Measurements from ENCODE around the gene SLC9A3.

SLC9A3 gene

GRCh38 chr5:530001-530955 is 6.0 kb upstream of the SLC9A3 start:
- no peaks in the 10 kb centered on the region for H3K9me3 ChIP-seq (ENCODE audit: insufficient read depth, low read depth, low read length)
- H3K27me3 ChIP-seq (ENCODE audit: insufficient read depth, low read length) = peaks cover 59% of the 10 kb centered on the region
- no peak overlapping the region for H3K9ac ChIP-seq (ENCODE audit: low read depth, low read length)
- no peak overlapping the region for H3K27ac ChIP-seq (ENCODE audit: low read depth, low read length)
- H3K36me3 ChIP-seq (ENCODE audit: insufficient read depth, low read length) = no peaks in the 10 kb centered on the region
- H3K4me3 ChIP-seq (ENCODE audit: low read length) = no peak overlapping the region
- WGBS = 85% methylated on average over 24 of the region's 24 CpGs
- 0 out of 2 replicates have a peak, but pooled peaks cover 5% of the 10 kb centered on the region for H3K4me1 ChIP-seq (ENCODE audit: insufficient read depth, low read length)

DNA sequence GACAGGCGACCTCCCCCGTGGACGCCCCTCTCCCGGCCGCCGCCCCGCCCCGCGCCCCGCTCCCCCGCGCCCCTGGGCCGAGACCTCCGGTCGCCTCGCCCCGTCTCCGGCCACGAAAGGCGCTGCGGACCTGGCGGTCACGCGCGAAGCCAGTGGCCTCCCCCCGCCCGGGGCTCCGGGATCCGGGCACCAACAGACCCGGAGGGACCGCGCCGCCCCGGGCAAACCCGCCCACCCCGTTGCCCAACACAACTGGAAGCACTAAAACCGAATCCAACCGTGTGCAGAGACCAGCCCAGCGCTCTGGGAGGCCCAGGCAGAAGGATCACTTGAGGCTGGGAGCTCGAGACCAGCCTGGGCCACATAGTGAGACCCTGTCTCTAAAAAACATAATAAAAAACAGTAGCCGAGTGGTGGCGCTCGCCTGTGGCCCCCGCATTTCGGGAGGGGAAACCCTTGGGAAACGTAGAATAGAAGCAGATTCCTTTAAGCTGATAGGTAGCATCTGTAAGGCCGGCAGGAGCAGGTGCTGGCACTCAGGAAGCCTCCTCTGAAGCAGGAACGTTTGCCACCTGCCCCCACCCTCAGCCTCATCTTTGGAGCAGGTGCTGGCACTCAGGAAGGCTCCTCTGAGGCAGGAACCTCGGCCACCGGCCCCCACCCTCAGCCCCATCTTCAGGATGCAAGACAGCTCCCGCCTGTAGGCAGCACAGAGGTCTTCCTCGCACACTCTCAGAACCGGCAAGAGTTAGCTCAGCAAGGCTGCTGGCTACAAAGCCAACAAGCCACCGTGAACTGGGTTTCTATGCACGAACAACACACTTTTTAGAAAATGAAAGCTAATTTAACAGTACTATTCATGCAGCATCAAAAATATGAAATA is 4.6 kb upstream of the SLC9A3 start:
- Histone ChIP-seq H3K4me1 (ENCODE audit: insufficient read depth, low read length) (0 out of 2 replicates have a peak, but pooled peaks cover 5% of the 10 kb centered on the region), H3K9ac (ENCODE audit: low read depth, low read length) (no peak overlapping the region), H3K27me3 (ENCODE audit: insufficient read depth, low read length) (peaks cover 73% of the 10 kb centered on the region), H3K4me3 (ENCODE audit: low read length) (no peak overlapping the region), H3K36me3 (ENCODE audit: insufficient read depth, low read length) (no peaks in the 10 kb centered on the region), H3K27ac (ENCODE audit: low read depth, low read length) (no peak overlapping the region), H3K9me3 (ENCODE audit: insufficient read depth, low read depth, low read length) (no peaks in the 10 kb centered on the region)
- WGBS = 23% methylated on average over 55 of the region's 55 CpGs

- Histone ChIP-seq H3K9ac (ENCODE audit: low read depth, low read length) (no peak overlapping the region), H3K27ac (ENCODE audit: low read depth, low read length) (no peak overlapping the region), H3K4me1 (ENCODE audit: insufficient read depth, low read length) (peaks cover 3% of the 10 kb centered on the region), H3K9me3 (ENCODE audit: insufficient read depth, low read depth, low read length) (no peaks in the 10 kb centered on the region), H3K36me3 (ENCODE audit: insufficient read depth, low read length) (no peaks in the 10 kb centered on the region), H3K27me3 (ENCODE audit: insufficient read depth, low read length) (peaks cover 82% of the 10 kb centered on the region), H3K4me3 (ENCODE audit: low read length) (0 out of 2 replicates have a peak overlapping the region, but pooled peaks have one; percentile 14)
- 34% methylated on average over 65 of the region's 66 CpGs for WGBS
These were observed 3.7 kb upstream of the SLC9A3 start for GRCh38 chr5:527646-528628.

- Histone ChIP-seq H3K9me3 (ENCODE audit: insufficient read depth, low read depth, low read length) (no peaks in the 10 kb centered on the region), H3K27ac (ENCODE audit: low read depth, low read length) (no peak overlapping the region), H3K27me3 (ENCODE audit: insufficient read depth, low read length) (peaks cover 96% of the 10 kb centered on the region), H3K9ac (ENCODE audit: low read depth, low read length) (no peak overlapping the region), H3K36me3 (ENCODE audit: insufficient read depth, low read length) (no peaks in the 10 kb centered on the region), H3K4me1 (ENCODE audit: insufficient read depth, low read length) (peaks cover 6% of the 10 kb centered on the region), H3K4me3 (ENCODE audit: low read length) (no peak overlapping the region)
- WGBS = 93% methylated on average over 14 of the region's 14 CpGs
These were observed 2.3 kb upstream of the SLC9A3 start for GRCh38 chr5:526456-527088.

DNA sequence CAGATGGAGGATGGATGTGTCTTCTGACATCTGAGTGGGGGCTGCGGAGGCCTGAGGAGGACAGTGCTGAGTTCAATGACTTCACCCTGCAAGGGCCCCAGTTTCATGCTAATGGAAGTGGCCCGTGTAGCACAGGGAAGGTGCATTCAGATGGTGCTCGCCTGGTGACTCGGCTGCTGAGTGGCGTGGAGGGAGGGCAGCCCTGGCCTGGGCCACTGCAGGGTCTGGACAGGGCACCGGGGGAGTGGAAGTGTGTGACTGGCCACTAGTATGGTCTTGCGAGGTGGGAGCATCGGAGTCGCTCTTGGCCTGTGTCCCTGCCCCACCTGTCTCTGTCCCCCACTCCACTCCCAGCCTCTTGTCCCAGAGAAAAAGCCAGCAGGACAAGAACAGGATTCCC is 1.7 kb upstream of the SLC9A3 start:
- no peaks in the 10 kb centered on the region for H3K9me3 ChIP-seq (ENCODE audit: insufficient read depth, low read depth, low read length)
- H3K27me3 ChIP-seq (ENCODE audit: insufficient read depth, low read length) = peaks cover 98% of the 10 kb centered on the region
- no peaks in the 10 kb centered on the region for H3K36me3 ChIP-seq (ENCODE audit: insufficient read depth, low read length)
- H3K9ac ChIP-seq (ENCODE audit: low read depth, low read length) = no peak overlapping the region
- H3K4me3 ChIP-seq (ENCODE audit: low read length) = no peak overlapping the region
- H3K27ac ChIP-seq (ENCODE audit: low read depth, low read length) = no peak overlapping the region
- peaks cover 6% of the 10 kb centered on the region for H3K4me1 ChIP-seq (ENCODE audit: insufficient read depth, low read length)
- WGBS = 68% methylated on average over 9 of the region's 9 CpGs

DNA sequence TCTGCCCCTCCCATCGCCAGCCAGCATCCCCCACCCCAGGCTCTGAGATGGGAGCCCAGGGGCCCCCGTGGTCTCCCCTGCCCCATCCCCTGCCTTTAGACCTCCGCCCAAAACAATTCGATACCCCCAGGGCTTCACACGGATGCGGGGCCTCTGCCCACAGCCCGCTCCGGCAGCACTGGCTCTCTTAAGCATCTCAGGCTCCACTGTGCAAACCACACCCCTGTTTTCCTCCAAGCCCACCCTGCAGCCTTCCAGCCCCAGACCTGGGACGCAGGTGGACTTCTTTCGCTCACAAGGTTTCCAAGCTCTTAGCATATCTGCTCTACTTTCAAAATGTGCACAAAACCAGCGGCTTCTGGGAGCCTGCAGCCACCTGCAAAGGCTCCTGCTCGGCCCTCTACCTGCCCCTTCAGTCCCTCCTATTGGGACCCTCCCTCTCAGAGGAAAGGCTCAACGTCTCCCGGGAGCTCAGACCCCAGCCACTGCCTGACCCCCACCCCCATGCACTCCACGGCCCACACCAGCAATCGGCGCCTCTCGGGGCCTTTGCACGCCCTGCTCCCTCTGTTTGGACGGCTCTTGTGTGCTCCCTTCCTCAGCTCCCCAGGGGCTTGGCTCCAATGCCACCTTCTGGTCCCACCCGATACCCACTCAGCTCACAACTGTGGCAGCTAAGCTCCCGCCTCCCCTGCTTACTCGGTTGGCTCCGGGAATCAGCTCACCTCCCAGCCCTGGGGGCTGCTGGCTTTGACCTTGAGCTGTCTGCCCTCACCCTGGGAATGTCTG is 918 bp upstream of the SLC9A3 start:
- Histone ChIP-seq H3K27me3 (ENCODE audit: insufficient read depth, low read length) (peaks cover 90% of the 10 kb centered on the region), H3K4me3 (ENCODE audit: low read length) (no peak overlapping the region), H3K9ac (ENCODE audit: low read depth, low read length) (no peak overlapping the region), H3K9me3 (ENCODE audit: insufficient read depth, low read depth, low read length) (no peaks in the 10 kb centered on the region), H3K36me3 (ENCODE audit: insufficient read depth, low read length) (no peaks in the 10 kb centered on the region), H3K27ac (ENCODE audit: low read depth, low read length) (no peak overlapping the region), H3K4me1 (ENCODE audit: insufficient read depth, low read length) (peaks cover 6% of the 10 kb centered on the region)
- WGBS = 59% methylated on average over 24 of the region's 24 CpGs

DNA sequence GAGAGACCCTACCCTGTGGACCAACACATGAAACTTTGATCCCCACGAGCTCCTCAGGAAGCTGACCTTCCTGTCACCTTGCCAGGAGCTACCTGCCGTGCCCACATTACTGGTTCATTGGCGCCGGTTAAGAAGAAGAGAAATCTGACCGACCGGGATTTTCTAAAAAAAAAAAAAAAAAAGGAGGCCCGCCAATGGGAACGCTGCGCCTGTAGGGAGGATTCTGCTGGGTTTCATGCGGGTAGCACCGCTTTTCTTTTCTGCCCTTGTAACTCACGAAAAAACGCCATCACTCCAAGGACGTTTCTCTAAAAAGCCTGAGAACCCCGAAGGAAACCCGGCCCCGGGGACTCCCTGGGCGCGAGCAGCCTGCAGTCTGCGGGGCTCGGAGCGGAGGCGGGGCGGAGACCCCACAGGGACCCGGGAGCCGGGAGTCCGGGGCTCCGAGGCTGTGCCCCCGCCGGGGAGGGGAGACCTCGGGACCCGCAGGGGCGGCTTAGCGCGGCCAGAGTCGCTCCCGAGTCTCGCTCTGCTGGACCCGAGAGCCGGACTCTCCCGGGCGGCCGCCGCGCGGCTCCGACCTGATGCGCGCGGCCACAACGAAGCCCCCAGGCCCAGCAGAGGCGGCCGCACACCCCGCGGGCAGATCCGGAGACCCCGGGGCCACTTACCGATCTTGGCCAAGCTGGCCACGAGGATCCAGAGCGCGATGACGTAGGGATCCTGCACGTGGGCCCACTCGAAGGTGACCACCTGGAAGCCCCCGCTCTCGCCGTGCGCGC is 617 bp downstream of the SLC9A3 start:
- peaks cover 75% of the 10 kb centered on the region for H3K27me3 ChIP-seq (ENCODE audit: insufficient read depth, low read length)
- H3K4me3 ChIP-seq (ENCODE audit: low read length) = peak overlapping the region; percentile 43
- H3K9me3 ChIP-seq (ENCODE audit: insufficient read depth, low read depth, low read length) = no peaks in the 10 kb centered on the region
- H3K27ac ChIP-seq (ENCODE audit: low read depth, low read length) = no peak overlapping the region
- H3K9ac ChIP-seq (ENCODE audit: low read depth, low read length) = no peak overlapping the region; the same call in 1 of the 2 replicates
- H3K36me3 ChIP-seq (ENCODE audit: insufficient read depth, low read length) = no peaks in the 10 kb centered on the region
- peaks cover 6% of the 10 kb centered on the region for H3K4me1 ChIP-seq (ENCODE audit: insufficient read depth, low read length)
- WGBS = 3% methylated on average over 69 of the region's 69 CpGs

- WGBS = 26% methylated on average over 21 of the region's 21 CpGs
- peaks cover 6% of the 10 kb centered on the region for H3K4me1 ChIP-seq (ENCODE audit: insufficient read depth, low read length)
- no peak overlapping the region for H3K27ac ChIP-seq (ENCODE audit: low read depth, low read length)
- H3K9me3 ChIP-seq (ENCODE audit: insufficient read depth, low read depth, low read length) = no peaks in the 10 kb centered on the region
- peaks cover 69% of the 10 kb centered on the region for H3K27me3 ChIP-seq (ENCODE audit: insufficient read depth, low read length)
- H3K9ac ChIP-seq (ENCODE audit: low read depth, low read length) = no peak overlapping the region
- H3K4me3 ChIP-seq (ENCODE audit: low read length) = peak overlapping the region; percentile 43
- no peaks in the 10 kb centered on the region for H3K36me3 ChIP-seq (ENCODE audit: insufficient read depth, low read length)
These were observed 1.3 kb downstream of the SLC9A3 start for GRCh38 chr5:522899-523440.

- no peaks in the 10 kb centered on the region for H3K9me3 ChIP-seq (ENCODE audit: insufficient read depth, low read depth, low read length)
- peaks cover 6% of the 10 kb centered on the region for H3K4me1 ChIP-seq (ENCODE audit: insufficient read depth, low read length)
- no peaks in the 10 kb centered on the region for H3K36me3 ChIP-seq (ENCODE audit: insufficient read depth, low read length)
- 56% methylated on average over 16 of the region's 16 CpGs for WGBS
- no peak overlapping the region for H3K4me3 ChIP-seq (ENCODE audit: low read length)
- peaks cover 64% of the 10 kb centered on the region for H3K27me3 ChIP-seq (ENCODE audit: insufficient read depth, low read length)
- H3K27ac ChIP-seq (ENCODE audit: low read depth, low read length) = no peak overlapping the region
- H3K9ac ChIP-seq (ENCODE audit: low read depth, low read length) = no peak overlapping the region
These were observed 2.1 kb downstream of the SLC9A3 start for GRCh38 chr5:522116-522515.

All from HUES64 (cell line).